ENCODE results near the gene NPB.

GRCh38 chr17:81863123-81863675 is 38.8 kb upstream of the NPB start:
- TF ChIP-seq CTCF (IDR thresholded peaks at IDR 0.05) (no peak), USF2 (IDR thresholded peaks at IDR 0.05; ENCODE audit: borderline replicate concordance, low read depth, low read length) (no peak)
- TF ChIP-seq, protein P1, sequence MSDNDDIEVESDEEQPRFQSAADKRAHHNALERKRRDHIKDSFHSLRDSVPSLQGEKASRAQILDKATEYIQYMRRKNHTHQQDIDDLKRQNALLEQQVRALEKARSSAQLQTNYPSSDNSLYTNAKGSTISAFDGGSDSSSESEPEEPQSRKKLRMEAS (IDR thresholded peaks at IDR 0.05; ENCODE audit: low read depth), result no peak
